K562 (cell line): Measurements from ENCODE around the gene CDH16. TPM values are rescaled to one million over a fixed set of nuclear protein-coding genes. Genes with fewer than 3 reads are reported as not detected.

Experiments
- ARID3A ChIP-seq: IDR thresholded peaks from 2 replicates; pipeline ENCODE4 v1.6.1; 2012; ENCODE audit warnings: low read depth, low read length, improper control_type of control experiment, borderline replicate concordance
- CBFA2T3 ChIP-seq: fragments of 450-650 bp; IDR thresholded peaks from 2 replicates; pipeline ENCODE4 v1.6.1; 2017
- FOSL1 ChIP-seq: fragments of 200-800 bp; sonication (Bioruptor generic); conservative IDR thresholded peaks from 2 replicates; pipeline ENCODE4 v1.6.1; 2016; ENCODE audit warnings: missing genetic modification characterization, missing compliant biosample characterization
- HOMEZ ChIP-seq: fragments of 250-450 bp; sonication (Bioruptor Pico); IDR thresholded peaks from 2 replicates; pipeline ENCODE4 v1.4.0; 2020; ENCODE audit warnings: mild to moderate bottlenecking, moderate library complexity
- ILK ChIP-seq: fragments of 450-650 bp; IDR thresholded peaks from 2 replicates; pipeline ENCODE4 v1.6.1; 2016; ENCODE audit warnings: missing genetic modification characterization, low read depth, mild to moderate bottlenecking, missing compliant biosample characterization, moderate library complexity, borderline replicate concordance
- L3MBTL2 ChIP-seq: fragments of 450-650 bp; IDR thresholded peaks from 2 replicates; pipeline ENCODE4 v1.6.1; 2016; ENCODE audit warnings: mild to moderate bottlenecking, moderate library complexity
- MAX ChIP-seq: sonication (generic); formaldehyde crosslinking; IDR thresholded peaks from 2 replicates; pipeline ENCODE4 v1.9.0; 2022; ENCODE audit warnings: mild to moderate bottlenecking, missing genetic modification reagents
- RBBP5 ChIP-seq: fragments of 200-600 bp; sonication (generic); IDR thresholded peaks from 2 replicates; pipeline ENCODE4 v1.6.1; 2012; ENCODE audit warnings: borderline replicate concordance, mild to moderate bottlenecking, low read length, control low read depth, inconsistent platforms; ENCODE audit not compliant: insufficient read depth, poor library complexity, severe bottlenecking
- RNF2 ChIP-seq: sonication (generic); IDR thresholded peaks from 2 replicates; pipeline ENCODE4 v1.6.1; 2016
- SRF ChIP-seq, 2 experiments: fragments of 250-450, 450-650 bp in 1 of 2; sonication (Bioruptor Pico) in 1 of 2; sonication (generic) in 1 of 2; formaldehyde crosslinking; IDR thresholded peaks; 2 replicates each; pipeline versions ENCODE4 v1.5.0 to v1.5.1; 2020 to 2022; ENCODE audit warnings: mild to moderate bottlenecking in 1 of 2, missing genetic modification reagents in 1 of 2
- TARDBP ChIP-seq: fragments of 450-650 bp; IDR thresholded peaks from 2 replicates; pipeline ENCODE4 v1.6.1; 2016
- VEZF1 ChIP-seq: fragments of 200-800 bp; sonication (Bioruptor generic); IDR thresholded peaks from 2 replicates; pipeline ENCODE4 v1.6.1; 2017; ENCODE audit warnings: missing genetic modification characterization, missing compliant biosample characterization
- ZMIZ1 ChIP-seq, 2 experiments: fragments of 150-350 bp in 1 of 2; IDR thresholded peaks; 2 replicates each; pipeline ENCODE4 v1.6.1; 2012 to 2016; ENCODE audit warnings: low read depth in 2 of 2, low read length in 2 of 2, mild to moderate bottlenecking in 1 of 2, moderate library complexity in 1 of 2
- polyA plus RNA-seq, 8 experiments: library from polyadenylated mRNA; depleted of rRNA in 4 of 8; stranded (reverse) in 5 of 8; unstranded in 3 of 8; fragments of >200 nt; fragmentation: Nextera tagmentation in 2 of 8; fragmentation: Illumina TruSeq in 1 of 8; extraction: Ambion mirVana in 2 of 8; extraction: Trizol in 1 of 8; gene quantifications; 2 replicates each; pipeline versions ENCODE4 v1.2.1 to v1.2.3, GENCODE V29; 2011 to 2014; ENCODE audit warnings: inconsistent platforms in 1 of 8, missing spikeins in 1 of 8
- total RNA-seq, 7 experiments: library from RNA; depleted of rRNA in 6 of 7; stranded (reverse); fragments of >200 nt in 6 of 7; fragmentation: Illumina TruSeq in 2 of 7; extraction: Trizol in 2 of 7; gene quantifications; 2 replicates each; pipeline versions ENCODE4 v1.2.1 to v1.2.3, GENCODE V29; 2011 to 2021; ENCODE audit warnings: low replicate concordance in 1 of 7

The CDH16 gene
- total and polyA plus RNA-seq, 9 of the 15 experiments (the other 6 are each of a cell fraction or from before 2014, with no cell fraction given), result not detected

- peak; percentile 87 for TF ChIP-seq L3MBTL2
- TF ChIP-seq RBBP5, result peak; percentile 51
- peak; percentile 27; the same call in 1 of the 2 replicates for TF ChIP-seq TARDBP
- TF ChIP-seq HOMEZ (CRISPR knock-in tag), result 0 out of 2 replicates have a peak, but pooled peaks have one; percentile 54
- TF ChIP-seq ZMIZ1 (IDR thresholded peaks at IDR 0.05; ENCODE audit: low read depth in 2 of 2, low read length in 2 of 2), result no peak
- peak; percentile 82 for TF ChIP-seq VEZF1 (CRISPR knock-in tag)
- TF ChIP-seq RNF2, result no peak
- TF ChIP-seq CBFA2T3, result peak; percentile 28; the same call in 1 of the 2 replicates
- TF ChIP-seq SRF (CRISPR knock-in tag; IDR thresholded peaks at IDR 0.05), result 0 out of 4 replicates have a peak, but pooled peaks of 1 of the 2 experiments have one; percentile 5
- TF ChIP-seq ILK, result no peak
- TF ChIP-seq FOSL1 (tag), result no peak
- TF ChIP-seq ARID3A, result no peak
- TF ChIP-seq MAX (CRISPR knock-in tag), result peak; percentile 88
Measured at GRCh38 chr16:66880288-66881013, 38.2 kb downstream of the CDH16 start, which contains the start of gene PDP2 (continued).
